GM19023 (cell line): ENCODE results near the gene KIF2A.

Source experiments
- ATAC-seq: cut with Tn5 transposase; IDR thresholded peaks from one replicate; pipeline ENCODE4 v1.9.1; 2021; ENCODE audit warnings: mild to moderate bottlenecking, moderate library complexity; ENCODE audit not compliant: unreplicated experiment

The KIF2A gene

DNA sequence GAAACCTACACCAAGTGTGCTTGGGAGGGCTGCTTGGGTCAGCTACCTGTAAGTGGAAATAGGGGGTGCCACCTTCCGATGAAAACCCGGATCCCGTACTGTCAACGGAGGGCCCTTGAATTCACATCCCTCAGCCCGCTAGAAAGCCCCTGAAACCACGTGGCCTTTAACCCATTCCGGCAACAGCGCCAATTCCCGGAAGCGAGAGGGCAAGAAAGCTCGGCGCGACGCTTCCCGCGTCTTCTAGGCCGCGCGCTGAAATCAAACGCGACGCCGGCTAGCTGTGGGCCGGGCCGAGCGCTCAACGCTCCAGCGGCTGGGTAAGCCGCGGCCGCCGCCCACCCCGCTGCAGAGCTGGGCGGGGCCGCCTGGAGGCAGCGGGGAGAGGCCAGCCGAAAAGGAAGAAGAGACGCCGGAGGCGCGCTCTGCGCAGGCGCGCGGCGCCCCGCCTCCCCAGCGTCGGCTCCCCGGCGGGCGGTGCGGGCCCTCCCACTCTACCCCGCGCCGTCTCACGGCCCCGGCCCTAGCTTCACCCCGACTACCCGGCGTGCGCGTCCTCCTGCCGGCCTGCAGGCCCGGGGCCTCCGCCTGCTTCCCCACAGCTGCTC lies at the start of gene KIF2A:
Gene KIF2A, plus strand, starts transcription at position 492 of the 608 bp plus-strand sequence. CDS start 267 bp downstream, outside the sequence.
- peak; percentile 91 for ATAC-seq

DNA sequence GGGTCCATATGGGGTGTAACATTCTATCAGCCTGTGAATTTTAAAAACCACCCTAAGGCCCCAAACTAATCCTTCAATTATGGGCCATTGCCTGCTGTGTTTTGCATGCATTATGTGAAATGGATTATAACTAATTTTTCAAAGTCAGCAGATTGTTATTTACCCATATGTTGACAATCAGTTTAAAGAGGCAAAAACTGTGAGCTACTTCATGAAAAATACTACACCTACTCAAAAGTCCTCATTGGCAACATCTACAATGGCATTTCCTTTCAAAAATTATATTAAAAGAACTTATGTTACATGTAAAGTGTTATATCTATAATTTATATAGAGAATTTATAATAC lies 49.0 kb upstream of the KIF2A start:
- ATAC-seq, result no peak

DNA sequence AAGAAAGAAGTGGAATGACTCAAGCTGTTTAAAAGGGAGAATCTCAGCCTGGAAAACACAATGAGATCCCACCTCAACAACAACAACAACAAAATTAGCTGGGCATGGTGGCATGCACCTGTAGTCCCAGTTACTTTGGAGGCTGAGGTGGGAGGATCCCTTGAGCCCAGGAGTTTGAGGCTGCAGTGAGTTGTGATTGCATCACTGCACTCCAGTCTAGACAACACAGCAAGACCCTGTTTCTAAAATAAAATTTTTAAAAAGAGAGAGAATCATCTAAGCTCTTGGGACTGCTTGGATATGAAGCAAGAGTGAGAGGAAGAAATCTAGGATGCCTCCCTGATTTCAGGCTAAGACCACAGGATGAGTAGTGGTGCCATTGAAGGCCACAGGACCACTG lies 47.4 kb upstream of the KIF2A start:
- no peak for ATAC-seq

DNA sequence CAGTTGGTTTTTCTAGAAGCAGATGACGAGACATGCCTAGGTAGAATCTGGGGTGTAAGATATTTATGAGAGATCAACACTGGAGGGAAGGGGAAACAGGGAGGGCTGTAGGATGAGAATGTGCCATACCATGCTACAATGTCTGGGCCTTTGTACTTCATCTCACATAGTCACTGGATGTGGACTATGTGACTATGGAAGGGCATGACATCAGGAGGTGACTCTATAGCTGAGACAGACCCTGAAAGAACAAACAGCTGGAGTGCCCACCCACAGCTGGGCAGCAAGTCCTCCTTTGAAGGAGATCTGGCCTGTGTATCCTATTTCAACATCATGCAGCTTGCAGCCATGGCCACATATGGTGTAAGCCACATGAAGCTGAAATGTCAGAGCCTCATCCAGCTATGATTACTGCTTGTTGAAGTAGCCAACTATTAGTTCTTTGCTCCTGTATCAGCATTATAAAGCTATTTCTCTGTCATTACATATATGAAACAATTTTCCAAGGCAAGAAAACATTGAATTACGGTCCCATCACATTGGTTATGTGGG lies 46.2 kb upstream of the KIF2A start:
- ATAC-seq, result no peak

DNA sequence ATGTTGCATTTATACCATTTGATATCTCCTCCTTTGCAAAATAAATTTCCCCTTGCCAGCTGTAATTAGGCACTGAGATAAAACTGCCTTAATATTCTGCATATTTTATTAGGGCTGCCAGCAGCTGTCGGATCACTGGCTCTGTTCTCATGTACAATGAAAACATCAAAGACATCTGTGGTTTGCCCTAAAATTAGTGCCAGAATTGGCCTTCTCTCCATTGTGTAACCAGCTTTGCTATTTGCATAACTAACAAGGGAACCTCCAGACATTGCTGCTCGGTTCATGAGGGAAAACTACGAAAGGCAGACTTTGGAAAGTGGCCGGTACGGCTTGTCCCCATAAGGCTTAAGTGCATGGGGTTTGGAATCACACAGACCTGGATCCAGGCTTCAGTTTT lies 45.5 kb upstream of the KIF2A start:
- no peak for ATAC-seq

DNA sequence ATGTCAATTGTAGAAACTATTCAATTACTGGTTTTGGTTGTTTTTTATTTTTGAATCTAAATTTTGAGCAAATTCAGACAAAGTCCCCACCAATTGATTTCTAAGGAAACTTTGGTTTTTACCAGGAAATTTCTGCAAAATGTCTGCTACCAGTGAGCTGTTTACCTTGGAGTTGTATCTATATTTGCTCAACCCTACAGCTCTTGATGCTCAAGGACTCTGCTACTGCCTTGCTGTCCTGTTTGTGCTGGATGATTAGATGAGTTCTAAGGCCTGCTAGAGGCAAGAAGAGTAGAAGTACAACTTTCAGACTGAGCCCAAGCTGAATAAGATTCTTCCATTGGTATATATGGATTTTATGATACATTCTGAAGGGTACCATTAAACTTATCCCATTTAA lies 42.6 kb upstream of the KIF2A start:
- ATAC-seq, result no peak

DNA sequence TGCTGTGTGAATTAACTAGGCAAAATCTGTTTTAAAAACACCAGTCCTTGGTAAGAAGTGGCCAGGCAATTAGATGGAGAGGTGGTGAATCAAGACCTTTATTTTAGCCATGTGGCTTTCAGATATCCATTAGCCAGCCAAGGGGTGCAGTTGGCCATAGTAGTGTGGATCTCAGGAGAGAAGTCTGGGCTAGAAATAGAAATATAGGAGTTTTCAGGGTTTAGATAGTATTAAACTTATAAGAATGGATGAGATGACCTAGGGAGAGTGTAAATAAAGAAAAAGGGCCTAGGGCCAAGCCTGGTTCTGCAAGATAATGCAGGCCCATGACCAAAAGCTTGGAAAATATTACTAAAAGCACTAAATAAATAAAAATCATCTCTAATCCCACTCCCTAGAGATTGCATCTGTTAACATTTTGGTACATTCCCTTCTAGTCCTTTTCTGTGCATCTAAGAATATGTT lies 40.3 kb upstream of the KIF2A start:
- no peak for ATAC-seq

DNA sequence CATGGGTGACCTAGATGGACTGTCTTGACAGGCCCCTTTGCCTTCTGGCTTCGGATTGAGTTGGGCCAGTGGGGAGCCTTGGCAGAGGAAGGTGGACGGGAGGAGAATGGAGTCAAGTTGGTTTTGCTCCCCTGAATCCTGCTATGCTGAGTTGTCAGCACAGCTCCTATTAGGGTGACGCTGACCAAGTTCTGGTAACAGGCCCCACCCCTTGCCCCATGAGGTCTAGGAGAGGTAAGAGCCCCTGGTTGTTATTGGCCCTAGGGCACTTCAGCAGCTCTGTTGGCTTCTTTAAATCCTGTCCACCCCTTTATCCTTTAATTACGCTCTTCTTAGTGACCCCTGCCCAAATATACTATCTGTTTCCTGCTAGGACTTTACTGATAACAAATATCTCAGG lies 39.4 kb upstream of the KIF2A start:
- no peak for ATAC-seq

DNA sequence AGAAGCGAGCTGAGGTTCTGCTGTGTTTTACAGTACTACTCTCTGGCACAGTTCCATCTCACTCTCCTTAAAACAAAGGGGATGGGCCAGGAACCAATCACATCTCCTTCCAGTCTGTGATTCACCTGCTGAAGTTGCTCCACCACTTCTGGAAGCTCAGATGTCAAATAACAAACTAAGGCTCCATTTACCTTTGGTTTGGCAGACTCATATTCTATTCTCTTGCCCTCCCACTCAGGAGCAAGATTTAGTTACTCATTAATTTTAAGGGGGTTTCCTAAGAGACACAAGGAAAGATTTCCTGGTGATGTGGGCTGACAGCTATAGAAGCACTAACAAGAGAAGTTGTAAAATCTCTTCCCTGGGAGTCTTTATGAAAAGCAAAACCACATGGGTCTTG lies 37.8 kb upstream of the KIF2A start:
- peak; percentile 72 for ATAC-seq

DNA sequence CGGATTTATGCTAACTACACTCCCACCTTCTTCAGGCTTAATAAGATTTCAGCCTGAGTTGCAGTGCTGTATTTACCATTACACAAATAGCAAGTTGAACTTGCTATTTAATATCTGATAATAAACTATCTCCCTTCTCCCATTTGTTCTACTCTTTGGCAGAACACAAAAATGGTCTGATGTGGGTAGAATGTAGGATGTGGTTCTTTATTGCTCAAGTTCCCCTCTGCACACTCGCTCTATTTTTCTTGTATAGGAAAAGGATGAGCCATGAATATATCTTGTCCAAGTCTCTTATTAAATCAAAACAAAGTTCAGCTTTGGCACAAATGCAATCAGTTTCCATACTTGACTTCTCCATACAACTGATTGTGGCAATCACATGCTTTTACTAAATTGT lies 37.2 kb upstream of the KIF2A start:
- ATAC-seq, result no peak

DNA sequence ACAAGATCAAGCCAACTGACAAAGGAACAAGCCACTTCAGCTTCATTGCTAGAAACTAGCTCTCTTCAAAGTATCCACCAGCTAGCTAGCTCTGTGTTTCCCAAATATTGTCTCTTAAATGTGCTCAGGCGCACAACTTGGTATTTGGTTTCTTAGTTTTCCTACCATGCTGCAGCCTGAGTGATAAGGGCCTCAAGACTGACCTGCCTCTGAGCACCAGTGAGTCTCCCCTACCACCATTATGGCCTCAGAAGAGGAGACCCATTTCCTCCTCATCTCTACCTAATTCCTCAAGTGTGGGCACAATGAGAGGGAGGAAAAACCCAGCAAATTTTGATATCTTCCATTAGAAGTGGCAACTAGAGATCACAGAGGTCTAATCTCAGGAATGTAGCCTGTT lies 34.6 kb upstream of the KIF2A start:
- ATAC-seq, result no peak

DNA sequence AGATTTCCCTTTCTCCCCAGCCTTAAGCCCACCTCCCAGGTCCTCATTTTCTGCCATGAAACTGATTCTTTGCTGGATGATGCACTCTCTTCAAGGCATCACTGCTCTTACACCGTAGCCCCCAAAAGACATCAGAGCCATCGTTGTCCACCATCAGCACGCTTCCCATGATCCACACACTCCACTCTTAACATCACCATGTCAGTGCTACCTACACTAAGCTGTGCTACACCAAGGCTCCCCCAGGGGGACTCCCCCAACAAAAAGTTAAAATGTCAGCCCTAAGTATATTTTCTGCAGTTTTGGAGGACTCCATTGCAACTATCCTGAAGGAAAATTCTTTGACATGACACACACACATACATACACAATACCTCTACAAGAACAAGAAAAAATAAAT lies 34.1 kb upstream of the KIF2A start:
- no peak for ATAC-seq

DNA sequence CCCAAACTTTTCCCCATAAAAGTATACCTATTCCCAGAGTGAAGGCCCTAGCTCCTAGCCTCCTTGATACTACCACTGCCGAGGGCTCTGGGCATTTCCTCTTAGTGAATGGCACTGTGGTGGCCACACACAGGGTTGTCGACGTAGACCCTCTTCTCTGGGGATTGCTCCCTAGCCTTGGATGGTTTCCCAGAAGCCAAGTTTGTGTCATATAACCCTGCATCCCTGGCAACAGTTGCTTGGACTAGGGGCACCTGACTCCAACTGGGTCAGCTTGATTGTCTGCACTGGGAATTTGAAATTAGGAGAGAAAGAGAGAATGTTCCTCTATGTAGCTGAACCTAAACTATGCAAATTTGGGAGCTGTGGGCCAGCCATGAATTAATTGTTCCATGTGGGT lies 32.3 kb upstream of the KIF2A start:
- no peak for ATAC-seq

DNA sequence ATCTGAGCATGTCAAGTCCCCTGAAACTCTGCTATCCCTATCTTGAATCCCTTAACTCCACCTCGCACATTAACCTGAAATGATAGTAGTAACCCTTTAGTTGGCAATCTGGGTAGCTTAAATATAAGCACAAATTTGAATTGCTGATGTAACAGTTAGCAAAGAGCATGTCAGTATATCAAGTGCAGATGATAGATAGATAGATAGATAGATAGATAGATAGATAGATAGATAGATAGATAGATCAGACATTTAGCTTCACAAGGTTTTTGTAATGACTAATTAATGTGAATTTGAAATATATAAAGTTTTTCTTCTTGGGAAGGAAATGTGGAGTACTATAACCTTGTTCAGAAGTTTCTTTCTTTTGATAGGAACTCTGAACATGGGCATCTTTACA lies 30.4 kb upstream of the KIF2A start:
- no peak for ATAC-seq

DNA sequence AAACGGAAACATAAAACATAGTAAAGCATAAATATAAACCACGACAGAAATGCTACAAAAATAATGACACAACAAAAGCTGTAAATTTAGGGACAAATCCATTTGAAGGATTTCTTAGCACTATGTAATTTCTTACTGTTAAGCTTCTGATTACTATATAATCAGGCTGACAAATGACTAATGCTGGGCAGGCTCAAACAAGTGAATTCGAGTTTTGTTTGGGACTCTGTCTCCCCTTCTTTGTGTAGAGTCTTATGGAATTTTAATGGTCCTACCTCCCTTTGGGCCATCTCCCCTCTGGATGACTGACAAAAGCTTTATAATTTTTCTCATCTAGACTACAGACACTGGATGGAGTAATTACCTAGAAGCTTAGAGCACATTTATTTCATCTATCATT lies 24.6 kb upstream of the KIF2A start:
- ATAC-seq, result no peak

DNA sequence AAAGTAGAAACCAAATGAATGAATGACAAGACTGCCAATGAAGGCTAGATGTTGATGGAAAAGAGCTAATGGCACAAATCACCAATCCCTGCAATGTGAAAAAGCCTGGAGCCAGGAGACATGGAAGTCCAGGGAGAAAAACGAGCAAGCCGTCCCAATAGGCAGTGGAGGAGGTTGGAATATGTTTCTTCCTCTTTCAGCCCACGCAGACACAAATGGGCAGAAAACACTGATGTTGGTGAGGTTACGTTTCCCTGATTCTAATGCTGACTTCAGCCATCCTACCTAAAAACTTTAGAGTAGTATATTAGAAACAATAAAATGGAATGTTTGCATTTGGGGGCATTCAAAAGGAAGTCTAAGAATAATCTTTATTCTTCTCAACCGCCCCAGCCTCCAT lies 23.9 kb upstream of the KIF2A start:
- no peak for ATAC-seq

DNA sequence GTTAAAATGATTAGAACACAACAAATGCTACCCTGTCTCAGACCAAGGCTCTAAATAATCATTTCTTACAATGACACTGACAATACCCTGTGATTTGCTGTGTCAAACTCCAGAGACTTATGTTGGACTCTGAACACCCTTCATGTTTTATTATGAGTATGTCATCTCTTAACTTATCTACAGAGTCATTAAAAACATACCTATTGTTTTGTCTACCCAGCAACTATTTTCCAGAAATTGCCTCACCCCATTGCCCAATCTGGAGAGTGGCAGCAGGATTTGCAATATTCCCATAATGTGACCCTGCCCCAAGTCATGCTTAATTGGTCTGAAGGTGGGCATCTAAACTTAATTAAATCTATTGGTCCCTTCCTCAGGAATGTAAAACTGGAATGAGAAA lies 23.0 kb upstream of the KIF2A start:
- no peak for ATAC-seq

DNA sequence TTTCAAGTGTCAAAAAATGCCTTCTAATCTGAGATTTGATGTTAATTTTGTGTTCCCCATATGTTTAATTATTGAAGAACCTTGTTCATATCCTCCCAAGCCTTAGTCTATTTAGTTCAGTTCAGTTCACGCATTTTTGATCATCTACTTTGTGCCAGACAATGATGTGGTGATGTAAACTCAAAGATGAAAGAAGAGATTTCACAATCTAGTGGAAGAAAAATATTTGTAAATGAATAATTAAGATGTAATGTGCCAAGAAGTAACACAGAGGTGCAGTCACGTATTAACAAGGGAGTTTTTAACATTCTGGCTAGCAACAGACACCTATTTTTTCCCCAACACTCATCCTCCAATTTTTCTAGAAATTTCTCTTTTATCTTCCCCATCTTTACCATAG lies 22.1 kb upstream of the KIF2A start:
- no peak for ATAC-seq

DNA sequence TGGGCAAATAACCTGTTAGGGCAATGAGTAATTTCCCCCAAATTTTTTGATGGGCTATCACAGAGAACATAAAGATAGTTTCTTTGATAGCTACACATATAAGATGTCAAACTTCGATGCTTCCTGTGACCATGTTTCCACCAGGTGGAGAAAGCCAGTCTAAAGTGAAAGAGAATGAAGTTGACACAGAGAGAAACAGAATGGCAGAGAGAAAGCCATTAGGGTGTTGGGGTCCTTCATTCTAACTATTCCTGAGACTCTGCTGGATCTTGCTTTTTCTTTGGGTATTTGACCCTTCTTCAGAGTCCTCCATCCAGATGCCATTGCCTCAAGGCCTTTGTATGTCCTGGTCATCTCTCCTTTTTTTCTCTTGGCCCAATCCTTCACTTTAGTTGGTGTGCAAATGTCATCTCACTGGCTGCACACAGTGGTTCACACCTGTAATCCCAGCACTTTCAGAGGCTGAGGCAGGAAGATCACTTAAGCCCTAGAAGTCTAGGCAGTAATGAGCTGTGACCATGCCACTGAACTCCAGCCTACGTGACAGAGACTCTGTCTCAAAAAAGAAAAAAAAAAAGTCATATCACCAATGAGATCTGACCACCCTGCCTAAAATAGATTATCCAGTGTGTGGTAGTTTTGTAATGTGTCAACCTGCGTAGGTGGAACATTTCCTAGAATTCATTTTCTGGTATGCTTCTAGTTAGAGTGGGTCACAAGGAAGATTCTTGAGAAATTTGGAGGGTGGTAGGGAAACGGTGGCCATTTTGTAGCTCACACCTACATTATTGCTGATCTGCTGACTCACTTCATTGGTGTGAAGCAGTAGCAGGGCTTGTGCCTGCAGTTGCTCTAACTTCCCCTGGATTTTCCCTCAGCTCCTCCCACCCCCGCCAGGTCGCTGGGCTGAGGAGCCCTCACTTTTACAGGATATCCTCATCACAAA lies 20.8 kb upstream of the KIF2A start:
- ATAC-seq, result peak; percentile 80

DNA sequence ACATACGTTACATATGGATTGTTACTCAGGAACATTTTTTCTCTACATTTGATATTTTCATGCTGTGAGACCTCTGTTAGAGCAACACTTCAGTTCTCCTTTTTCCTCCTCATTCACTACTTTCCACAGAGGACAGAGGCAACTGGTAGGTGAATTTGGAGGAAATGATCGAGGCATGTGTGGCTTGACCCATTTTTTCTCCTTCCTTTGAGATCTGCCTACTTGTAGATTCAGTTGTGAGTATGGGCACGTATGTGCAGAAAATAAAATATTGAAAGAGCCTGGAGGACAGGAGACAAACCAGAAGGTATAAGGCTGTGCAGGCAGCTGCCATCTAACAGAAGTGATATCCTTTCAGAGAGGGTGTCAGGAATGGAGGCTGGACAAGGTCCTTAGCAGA lies 19.2 kb upstream of the KIF2A start:
- no peak for ATAC-seq

DNA sequence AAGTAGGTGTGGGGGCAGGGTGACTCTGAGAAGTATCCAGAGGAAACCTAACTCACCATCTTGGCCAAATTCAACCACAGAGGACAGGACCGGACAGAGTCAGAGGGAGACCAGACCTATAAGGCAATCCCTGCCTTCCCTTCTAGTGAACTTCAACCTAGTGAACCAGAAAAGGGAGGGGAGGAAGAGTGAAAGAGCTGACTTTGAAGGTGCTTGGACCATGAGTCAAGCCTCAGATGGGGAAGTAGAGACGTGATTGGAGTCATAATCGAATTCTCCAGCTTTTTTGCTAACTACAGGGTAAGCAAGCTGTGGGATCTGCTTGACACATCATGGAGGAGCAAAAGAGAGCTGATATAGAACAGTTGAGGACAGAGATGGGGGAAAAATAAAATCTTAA lies 18.8 kb upstream of the KIF2A start:
- no peak for ATAC-seq

DNA sequence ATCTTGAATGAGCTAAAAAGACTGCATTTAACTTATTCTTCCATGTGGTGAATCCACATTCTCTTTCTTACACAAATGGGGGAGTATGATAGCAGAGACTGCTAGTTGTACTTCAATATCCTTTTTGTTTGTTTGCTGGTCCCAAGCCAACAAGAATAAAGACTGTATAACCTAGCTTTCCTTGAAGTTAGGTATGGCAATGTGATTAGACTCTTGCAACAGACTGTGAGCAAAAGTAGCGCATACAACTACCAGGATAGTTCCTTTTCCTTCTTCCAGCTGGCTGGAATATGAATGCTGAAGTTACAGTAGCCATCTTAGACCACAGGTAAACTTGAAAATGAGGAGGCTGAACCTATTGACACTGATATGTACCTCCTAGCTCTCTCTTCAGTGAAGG lies 17.9 kb upstream of the KIF2A start:
- no peak for ATAC-seq
